Activated effector memory CD4-positive, alpha-beta T cell treated with Interleukin-2 at 50 U/mL for 16 hours (primary cell): ENCODE measurements around the gene USH1C.

Experiments
- DNase-seq: peaks from one replicate; pipeline ENCODE4 v3.0.0-alpha.2; 2020

USH1C gene

DNA sequence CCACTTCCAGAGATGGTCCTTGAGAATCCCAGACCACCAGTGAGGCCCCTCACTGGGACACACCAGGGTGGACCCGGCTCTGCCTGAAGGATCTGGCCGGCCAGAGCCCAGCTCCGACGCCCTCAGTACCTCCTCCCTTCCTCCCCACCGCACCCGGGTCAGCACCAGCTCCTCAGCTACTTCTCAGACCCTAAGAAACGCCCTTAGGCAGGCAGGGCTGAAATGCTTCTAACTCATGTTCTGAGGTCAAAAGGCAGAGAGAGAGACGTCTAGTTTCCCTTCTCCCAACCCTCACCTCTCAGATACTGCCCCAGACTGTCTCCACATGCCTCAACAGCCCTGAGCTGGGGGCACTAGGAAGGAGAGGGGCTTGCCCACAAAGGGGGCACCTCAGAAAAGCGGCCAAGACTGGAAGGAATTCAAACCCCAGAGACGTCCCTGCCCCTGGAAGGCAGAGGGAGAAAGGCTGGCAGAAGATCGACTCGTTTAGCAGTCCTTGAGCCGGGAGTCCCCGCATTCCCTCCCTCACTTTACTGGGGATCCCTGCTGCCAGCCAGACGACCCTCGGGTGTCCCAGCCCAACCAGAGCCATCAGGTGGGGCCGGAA is 539 bp downstream of the USH1C start:
- DNase-seq: no peak

DNA sequence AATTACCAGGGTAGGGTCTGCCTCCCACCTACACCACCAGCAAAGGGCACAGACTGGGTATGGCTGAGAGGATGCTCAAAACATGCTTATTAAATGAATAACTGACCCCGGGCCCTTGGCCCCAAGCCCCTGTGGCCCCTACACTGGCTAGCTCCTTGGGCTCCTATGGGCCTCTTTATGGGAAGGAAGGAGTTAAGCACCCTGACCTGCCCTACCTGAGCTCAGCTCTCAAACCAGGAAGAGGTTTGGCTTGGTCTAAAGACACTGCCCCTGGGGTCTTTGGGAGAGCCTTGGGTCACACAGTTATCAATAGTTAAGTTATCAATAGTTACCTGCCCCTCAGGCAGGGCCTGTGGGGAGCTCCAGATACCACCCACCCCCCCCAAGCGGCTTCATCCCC is 1.2 kb downstream of the USH1C start:
- DNase-seq: no peak

DNA sequence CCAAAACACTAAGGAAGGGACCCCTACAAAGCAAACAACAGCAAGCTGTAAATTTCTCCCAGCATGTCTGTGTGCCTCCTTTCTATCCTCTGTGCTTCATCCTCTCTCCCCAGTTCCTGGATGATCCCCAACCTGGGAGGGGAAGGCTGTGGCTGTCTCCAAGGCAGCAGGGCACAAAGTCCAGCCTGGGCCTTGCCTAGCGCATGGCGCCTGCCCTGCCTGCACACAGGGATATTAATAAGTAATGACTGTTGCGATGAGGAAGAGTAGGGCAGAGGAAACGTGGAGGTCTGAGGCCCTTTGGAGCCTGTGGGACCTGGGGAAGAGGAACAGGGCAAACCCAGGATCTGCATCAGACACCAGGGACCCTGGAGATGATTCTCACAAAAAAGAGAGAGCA is 2.0 kb downstream of the USH1C start:
- DNase-seq: no peak

DNA sequence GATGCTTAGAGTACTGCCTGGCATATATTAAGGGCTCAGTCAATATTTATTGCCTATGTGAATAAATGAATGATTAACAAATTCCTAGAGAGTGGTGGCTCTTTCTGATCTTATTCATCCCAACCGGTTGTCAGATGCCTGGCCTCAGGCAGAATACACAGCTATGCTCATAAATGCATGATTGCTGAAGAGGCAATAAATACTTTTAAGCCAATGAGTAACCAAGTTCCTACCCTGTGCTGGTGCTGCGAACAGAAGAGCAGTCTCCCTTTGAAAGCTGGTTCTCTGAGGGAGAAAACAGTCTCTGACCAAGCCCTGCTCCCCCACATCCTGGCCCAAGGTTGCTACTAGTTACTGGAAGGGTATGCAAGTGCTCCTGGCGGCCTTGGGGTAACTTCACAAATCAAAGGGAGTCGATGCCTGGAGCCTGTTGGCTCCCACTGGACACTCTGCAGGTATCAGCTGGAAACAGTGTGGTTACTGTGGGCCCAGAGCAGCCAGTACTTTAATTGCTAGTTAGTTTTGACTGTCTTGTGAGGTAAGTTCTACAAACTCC is 2.8 kb downstream of the USH1C start:
- DNase-seq: no peak

DNA sequence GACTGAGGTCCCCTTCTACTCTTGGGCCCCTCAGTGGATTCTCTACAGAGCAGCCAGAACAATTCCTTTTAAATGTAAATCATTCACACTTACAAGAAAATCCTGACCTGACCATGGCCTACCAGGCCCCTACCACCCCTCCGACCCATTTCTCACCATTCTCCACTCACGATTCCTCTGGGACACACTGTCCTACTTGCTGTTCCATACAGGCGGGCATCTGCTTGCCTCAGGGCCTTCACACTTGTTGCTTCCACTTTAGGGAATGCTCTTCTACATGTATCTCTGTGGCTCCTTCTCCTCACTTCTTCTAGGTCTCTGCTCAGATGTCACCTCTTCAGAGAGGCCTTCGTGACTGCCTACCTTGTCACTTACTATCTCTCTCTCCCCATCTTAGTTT is 3.4 kb downstream of the USH1C start:
- DNase-seq: no peak

DNA sequence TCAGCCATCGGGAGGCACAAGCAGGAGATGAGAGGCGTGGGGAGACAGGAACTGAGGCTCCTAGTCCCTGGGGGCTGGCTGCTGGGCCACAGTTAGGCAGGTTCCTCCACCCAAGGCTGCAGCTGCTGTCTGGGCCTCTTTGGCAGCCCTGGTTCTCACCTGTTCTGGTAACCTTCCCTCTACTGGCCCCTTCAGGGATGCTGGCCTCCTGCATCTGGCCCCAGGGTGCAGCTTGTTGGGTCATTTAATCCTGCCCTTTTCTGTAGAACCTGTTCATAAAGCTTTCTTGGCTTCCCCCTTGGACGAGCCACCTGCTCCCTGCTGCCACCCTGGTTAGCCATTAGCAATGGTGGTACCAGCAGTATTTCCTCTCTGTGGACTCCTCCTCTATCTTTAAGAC is 5.5 kb downstream of the USH1C start:
- DNase-seq: no peak

DNA sequence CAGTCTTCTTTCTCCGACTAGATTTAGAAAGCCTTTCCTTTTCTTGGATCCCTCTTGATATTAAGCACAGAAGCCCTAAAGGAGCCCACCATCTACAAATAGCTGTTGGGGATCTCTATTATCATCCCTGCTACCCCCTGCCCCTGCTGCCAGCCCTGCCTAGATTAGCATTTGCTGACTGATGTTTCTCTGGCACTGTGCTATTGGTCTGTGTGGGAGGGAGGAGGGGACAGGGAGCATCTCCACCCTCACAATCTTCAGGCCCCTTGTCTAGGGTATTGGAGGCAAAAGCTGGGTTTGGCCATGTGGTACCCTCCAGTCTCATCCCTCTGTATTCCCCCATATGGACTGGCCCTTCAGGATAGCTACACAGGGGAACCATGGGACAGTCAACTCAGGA is 6.2 kb downstream of the USH1C start:
- DNase-seq: no peak

DNA sequence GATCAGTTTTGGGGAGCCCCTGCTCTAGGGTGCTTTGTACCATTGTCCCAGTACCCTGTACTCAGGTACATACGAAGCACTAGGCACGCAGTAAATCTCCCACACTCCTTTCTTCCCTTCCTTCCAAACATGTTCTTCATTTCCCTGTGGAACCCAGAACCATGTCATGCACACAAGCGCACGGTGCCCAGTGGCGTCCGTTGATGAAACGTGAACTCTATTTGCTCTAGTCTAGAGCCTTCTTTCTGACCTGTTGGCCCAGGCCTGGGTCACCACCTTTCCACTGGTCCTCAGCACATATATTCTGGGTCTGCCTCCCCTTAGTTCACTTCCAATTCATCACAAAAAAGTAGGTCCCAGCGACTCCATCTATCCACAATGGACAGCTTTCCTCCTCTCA is 7.0 kb downstream of the USH1C start:
- DNase-seq: no peak

DNA sequence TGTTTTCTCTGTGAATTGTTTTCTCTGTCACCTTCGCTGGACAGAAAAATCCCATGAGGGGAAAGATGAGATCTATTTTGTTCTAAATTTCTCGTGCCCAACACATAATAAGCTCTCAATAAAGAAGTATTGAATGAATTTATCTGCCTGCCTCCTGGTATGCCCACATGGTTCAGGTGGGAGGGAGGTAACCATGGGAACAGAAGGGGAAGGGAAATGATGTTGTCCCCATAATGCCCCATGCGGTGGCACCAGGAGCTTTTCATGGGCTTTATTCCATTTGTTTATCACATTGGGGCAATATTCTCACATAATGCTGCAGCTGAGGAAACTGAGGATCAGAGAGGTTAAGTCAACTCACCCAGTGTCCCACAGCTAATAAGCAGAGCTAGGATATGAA is 8.7 kb downstream of the USH1C start:
- DNase-seq: no peak

DNA sequence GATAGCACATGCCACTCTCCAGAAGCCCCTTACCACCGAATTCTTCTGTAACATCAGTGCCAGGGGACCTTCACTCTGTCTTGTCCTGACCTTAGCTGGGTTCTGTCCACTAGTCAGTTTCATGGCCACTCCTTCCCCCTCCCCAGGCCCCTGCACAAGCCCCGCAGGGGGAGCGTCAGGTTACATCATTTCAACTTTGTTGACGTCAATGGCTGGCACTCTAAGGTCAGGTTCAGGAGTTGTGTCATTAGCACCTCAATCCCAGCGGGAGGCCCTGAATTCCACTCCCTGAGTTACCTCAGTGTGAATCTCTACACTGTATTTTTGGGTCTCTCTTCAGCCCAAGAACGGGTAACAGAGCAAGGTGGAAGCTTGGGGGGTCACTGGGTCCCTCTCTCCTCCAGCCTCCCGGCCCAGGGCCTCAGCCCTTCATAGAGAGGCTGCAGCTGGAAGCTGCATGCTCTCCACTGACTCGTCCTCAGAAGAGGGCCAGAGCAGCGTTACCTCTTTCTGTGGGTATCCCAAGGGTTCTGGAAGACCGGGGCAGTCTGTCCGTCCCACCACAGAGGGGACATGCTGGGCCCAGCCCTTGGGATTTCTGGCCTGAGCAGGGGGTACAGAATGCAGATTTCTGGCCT is 10.3 kb downstream of the USH1C start:
- no peak for DNase-seq

DNA sequence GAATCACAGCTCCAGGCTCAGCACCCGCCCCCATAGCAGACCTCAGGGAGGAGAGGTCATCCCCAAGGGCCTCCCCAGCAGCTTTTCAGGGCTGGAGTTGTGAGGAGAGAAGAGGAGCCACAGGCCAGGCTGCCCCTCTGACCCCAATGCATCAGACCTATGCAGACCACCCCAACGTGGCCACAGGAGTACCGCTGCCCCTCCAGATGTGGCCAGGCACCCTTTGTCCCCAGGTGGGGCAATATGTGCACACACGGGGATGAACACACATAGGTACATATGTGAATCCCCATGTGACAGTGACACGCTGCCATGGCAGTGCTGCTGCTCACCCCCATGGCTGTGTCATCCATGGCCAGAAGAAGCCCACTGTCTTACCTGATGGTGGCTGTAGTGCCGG is 10.9 kb downstream of the USH1C start:
- DNase-seq: no peak

DNA sequence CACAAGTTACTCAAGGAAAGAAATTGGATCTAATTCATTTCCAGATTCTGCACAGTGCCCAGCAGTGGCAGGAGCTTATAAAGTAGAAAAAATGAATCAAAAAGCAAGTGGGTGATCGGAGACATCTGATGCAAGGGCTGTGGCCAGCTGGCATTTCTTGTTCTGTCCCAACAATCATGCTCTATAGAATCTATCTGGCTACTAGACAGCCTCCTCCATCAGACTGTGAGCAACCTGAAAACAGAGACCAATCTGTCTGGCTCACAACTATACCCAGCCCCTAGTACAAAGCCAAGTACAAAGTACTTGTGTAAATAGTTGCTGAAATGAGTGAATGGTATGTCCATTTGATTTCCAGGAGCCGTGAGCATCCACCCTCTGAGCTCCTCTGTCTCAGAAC is 11.4 kb downstream of the USH1C start:
- DNase-seq: no peak

DNA sequence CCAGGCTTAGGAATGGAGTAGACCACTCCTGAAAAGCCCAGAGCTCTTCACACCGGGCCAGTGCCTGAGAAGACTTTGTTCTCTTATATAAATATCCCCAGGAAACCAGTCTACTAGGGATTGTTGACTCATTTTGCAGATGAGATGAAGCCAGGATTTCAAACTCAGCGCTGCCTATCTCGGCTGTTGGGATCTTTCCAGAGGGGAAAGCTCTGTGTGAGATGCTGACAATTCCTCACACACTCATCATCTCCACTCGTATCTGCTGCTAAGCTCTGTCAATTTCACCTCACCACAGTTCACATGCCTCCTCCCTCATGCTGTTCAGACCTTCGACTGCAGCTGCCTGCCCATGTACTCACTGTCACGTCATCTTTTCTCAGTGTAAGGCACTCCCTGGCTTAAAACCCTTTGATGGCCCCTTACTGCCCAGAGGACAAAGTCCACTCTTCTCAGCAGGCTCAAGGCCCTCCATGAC is 12.5 kb downstream of the USH1C start:
- DNase-seq: no peak

DNA sequence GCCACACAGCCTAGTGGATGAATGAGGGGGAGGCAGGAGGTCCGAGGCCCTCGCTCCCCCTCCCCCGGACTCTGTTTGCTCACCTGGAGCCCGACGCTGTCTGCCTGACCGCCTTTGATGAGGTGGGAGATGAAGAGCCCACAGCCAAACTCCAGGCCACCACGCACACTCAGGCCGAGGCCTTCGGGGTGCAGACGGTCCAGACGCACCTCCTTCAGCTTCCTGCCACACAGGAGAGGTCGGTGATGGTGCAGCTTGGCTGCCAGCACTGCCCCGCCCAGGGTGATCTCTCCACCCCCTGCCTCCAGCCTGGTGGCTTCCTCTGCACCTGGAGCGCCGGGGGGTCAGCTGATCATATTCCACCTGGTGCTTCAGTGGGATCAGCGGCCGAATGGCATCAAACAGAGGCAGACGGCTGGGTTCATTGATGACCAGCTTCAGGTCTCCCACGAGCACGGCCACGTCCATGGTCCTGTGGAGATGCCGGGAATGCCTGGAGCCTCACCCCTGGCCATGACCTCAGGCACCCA is 13.1 kb downstream of the USH1C start:
- no peak for DNase-seq

DNA sequence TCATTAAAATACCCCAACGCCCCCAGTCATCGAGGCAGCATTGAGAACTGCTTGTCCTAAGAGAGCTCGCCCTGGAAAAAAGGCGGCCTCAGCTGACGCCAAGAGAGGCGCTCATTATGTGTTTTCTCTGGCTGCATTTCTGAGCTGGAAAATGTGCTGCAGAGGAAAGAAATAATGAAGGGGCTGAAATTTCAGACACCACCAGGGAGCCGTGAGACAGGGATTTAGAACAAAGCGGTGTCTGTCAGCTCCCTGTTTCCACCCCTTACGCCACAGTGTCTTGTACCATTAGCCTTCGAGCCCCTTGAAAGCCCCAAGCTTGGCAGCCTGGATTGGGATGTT is 14.4 kb downstream of the USH1C start:
- no peak for DNase-seq

DNA sequence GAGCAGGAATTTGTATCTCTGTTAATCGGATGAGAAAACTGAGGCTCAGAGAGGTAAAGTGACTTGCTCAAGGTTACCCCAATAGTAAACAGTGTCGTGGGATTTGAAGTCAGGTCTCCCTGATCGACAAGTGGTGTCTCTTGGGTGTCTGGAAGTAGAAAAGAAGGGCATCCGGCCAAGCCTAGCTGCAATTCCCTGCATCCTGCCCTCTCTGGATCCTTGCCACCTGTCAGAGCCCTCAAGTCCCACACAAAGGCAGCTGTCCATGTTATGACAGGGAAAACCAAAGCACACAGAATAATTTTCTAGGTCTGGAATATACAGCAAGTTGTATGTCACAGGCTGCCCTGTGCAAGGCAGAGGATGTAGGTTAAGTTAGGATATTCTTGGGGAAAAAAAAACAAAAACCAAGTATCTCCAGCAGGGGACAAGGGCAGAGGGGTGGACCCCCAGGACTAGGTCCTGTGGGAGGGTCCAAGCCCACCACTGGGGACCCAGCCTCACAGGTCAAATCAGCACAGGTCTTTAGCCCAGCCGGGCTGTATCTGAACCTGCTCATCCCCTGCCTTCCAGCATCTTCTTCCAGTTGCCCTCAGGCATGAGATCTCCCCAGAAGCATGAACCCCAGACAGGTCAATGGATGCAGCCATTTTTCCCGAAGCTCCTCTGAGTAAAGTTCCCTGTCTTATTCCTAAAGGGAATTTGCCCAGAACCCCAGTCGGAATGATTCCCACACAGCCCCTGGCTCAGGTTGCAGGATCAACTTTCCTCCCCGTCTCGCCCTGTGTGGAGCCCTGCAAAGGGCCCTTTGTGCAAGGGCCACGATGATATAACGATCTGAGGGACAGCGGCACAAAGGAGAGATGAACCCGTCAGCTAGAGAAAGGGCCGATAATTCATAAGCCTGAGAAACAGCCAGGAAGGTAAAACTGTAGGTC is 15.0 kb downstream of the USH1C start:
- no peak for DNase-seq

DNA sequence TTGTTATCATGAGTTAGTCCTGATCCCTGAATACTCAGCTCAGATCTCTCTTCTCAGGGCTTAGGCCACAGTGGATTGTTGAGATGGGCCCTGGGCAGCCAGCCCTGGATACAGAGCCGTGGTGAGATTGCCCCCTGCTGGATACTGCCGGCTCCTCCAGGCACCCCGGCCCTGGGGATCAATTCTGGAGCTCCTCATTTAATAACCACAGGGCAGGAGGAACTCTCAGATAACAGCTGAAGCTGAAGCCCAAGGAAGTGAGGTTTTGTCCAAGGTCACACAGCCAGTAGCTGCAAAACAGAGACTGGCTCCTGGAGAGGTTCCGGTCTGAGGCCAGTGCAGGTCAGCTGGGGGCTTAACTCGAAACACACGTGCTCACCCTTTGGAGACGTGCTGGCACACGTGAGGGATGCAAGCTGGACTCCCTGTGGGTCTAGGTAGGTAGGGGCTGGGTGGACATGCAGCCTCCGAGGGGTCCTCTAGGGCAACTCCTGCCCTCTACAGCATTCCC is 16.0 kb downstream of the USH1C start:
- DNase-seq: no peak

DNA sequence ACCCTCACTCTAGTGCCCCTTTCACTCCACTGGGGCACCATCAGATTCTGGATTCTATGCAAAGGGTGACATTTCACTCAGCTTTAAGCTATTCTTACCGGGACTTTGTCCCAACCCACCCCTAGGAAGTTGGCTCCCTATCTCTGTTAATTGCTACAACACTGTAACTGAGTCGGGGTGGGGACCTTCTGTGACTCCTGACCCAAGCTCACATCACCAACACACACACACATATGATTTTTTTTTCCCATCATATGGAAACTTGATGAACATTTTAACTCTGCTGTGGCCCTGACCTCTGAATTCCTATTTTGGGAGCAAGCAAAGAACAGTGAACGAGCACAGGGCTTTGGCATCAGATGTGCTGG is 16.6 kb downstream of the USH1C start:
- no peak for DNase-seq

DNA sequence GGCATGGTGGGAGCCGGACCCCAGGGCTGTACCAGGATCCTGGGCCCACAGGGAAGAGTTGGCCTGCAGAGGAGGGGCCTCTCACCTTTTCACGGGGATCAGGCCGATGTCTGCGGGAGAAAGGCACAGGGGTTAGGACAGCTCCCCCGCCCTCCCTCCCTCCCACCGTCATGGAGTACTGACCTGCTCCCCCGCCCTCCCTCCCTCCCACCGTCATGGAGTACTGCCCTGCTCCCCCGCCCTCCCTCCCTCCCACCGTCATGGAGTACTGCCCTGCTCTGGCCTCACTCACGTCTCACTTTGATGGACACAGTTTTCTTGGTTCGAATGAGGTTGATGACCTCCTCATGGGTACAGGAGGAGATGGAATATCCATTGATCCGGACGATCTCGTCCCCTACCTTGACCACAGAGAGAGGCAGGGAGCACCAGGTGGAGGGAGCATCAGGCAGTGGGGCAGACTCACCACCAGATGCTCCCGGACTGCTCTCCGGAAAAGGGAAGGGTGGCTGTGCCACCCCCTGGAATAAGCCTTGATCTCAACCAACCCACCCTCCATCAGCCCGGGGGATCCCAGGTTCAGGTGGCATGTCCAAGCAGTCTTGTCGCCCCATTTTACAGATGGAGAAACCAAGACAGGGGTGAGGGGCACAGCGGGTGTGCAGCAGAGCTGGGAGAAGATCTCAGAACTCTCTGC is 17.1 kb downstream of the USH1C start:
- DNase-seq: no peak

DNA sequence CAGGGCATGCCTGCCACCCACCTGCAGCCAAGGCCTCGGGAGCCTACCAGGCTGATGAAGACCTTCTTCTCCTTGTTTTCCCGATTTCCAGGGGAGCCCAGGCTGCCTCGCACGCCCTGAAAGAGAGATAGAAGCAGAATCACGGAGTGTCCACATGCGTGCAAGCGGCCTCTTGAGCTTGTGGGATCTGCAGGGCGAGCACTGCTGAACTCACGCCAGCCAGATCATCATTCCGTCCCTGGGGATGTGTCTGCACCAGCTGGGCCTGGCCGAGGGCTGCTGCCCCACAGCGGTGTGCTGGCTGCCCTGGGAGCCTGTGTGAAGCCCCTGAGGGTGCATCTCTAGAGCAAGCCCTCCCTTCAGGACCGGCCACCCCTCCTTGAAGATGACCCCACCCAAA is 17.9 kb downstream of the USH1C start:
- DNase-seq: no peak

DNA sequence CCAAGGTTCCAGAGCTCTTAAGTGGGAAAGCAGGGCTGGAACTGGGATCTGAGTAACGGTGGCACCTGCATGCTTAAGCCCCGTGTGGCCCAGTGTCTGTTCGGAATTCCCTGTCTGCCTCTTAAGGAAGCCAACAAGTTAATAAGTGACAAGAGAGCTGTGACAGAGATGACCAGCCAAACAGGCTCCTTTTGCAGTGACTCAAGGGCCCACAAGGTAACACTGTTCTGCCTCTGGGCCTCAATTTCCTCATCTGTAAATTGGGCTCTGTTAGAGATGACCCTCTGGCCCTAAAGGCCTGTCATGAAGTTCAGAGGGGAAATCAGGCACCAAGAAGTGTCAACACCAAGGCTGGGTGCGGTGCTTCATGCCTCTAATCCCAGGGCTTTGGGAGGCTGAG is 18.6 kb downstream of the USH1C start:
- no peak for DNase-seq

DNA sequence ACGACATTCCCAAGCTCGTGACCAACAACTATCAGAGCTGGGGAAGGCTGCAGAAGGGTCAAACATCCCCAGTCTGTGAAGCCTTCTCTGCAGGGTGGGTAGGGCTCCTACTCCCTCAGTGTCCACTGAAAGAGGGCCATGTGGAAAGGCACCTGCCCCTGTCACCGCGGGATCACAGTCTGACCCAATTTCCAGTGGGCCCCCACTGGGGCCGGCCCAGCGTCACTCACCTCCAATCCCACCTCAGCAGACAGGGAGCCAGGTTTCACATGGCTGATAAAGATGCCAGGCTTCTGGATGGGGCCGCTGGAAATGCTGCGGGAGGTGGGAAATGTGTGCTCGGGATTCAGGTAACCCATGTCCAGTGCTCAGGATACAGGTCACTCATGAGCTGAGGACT is 20.0 kb downstream of the USH1C start:
- no peak for DNase-seq

DNA sequence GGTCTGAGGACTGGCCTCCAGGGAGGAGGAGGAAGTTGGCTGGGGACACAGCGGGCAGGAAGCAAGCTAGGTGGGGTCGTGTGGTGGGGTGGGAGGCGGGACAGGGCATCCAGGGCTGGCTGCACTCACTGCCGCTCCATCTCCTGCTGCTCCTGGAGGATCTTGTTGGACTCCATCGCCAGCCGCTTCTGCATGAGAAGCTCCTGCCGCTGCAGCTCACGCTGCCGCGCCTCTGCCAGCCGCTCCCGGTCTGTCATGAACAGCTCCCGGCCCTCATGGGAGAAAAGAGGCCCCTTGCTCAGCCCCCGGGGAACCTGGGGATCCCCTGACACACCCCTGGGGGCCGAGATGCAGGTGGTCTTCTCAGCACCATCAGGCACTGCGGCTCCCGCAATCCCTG is 21.6 kb downstream of the USH1C start:
- DNase-seq: no peak
